SK-N-SH (cell line): ENCODE results near the gene JOSD1. TPM values are rescaled to one million over a fixed set of nuclear protein-coding genes. Genes with fewer than 3 reads are reported as not detected.

ENCODE experiments used
- CTCF ChIA-PET: fragments of 300-600, 350-600 bp; formaldehyde crosslinking; extraction: SDS; loops from one replicate; lab custom pipeline; 2021; lab: Yijun Ruan, JAX
- POLR2A ChIA-PET: fragments of 350-600 bp; sonication (Branson Sonifier 250); formaldehyde crosslinking; extraction: SDS; loops from one replicate; lab custom pipeline; 2020; ENCODE audit warnings: antibody characterized with exemption, inconsistent platforms; lab: Yijun Ruan, JAX
- DNase-seq: peaks from one replicate; pipeline ENCODE4 v3.0.0; 2012
- H2AFZ ChIP-seq: fragments of 200-600 bp; sonication (generic); 2 replicates; pipeline ENCODE4 v1.8.1; 2016; ENCODE audit warnings: antibody characterized with exemption, mild to moderate bottlenecking, low read depth
- H3F3A ChIP-seq: fragments of 200-600 bp; sonication (generic); replicated peaks from 2 replicates; pipeline ENCODE3; 2016; ENCODE audit warnings: antibody characterized with exemption, mild to moderate bottlenecking; ENCODE audit not compliant: insufficient read depth
- H3K27ac ChIP-seq, 2 experiments: fragments of 200-500 bp in 1 of 2; fragments of 200-600 bp in 1 of 2; sonication (Bioruptor generic) in 1 of 2; sonication (generic), shearing (Covaris generic) in 1 of 2; 2 replicates each; pipeline versions ENCODE4 v1.5.1 to v1.6.1; 2014 to 2016; ENCODE audit warnings: low read depth in 2 of 2, inconsistent platforms in 1 of 2, low read length in 1 of 2, mild to moderate bottlenecking in 1 of 2, mixed read lengths in 1 of 2
- H3K27me3 ChIP-seq: fragments of 200-600 bp; sonication (generic), shearing (Covaris generic); 2 replicates; pipeline ENCODE4 v1.6.1; 2016; ENCODE audit warnings: mixed run types; ENCODE audit not compliant: insufficient read depth
- H3K36me3 ChIP-seq, 2 experiments: fragments of 200-500 bp in 1 of 2; fragments of 200-600 bp in 1 of 2; sonication (Bioruptor generic) in 1 of 2; sonication (generic) in 1 of 2; replicated peaks in 1 of 2; 2 replicates each; pipeline versions ENCODE3 to v1.5.1; 2014 to 2016; ENCODE audit warnings: low read length in 1 of 2, mild to moderate bottlenecking in 1 of 2; ENCODE audit not compliant: insufficient read depth in 2 of 2, control insufficient read depth in 1 of 2
- H3K4me1 ChIP-seq, 2 experiments: fragments of 200-500 bp in 1 of 2; fragments of 200-600 bp in 1 of 2; sonication (Bioruptor generic) in 1 of 2; sonication (generic), shearing (Covaris generic) in 1 of 2; 2 replicates each; pipeline versions ENCODE4 v1.5.1 to v1.6.1; 2014 to 2016; ENCODE audit warnings: low read depth in 1 of 2, low read length in 1 of 2, mixed run types in 1 of 2; ENCODE audit not compliant: insufficient read depth in 2 of 2, control insufficient read depth in 1 of 2
- H3K4me2 ChIP-seq: fragments of 200-600 bp; sonication (generic), shearing (Covaris generic); 2 replicates; pipeline ENCODE4 v1.6.1; 2017; ENCODE audit warnings: mixed run types
- H3K4me3 ChIP-seq, 2 experiments: fragments of 200-500 bp in 1 of 2; fragments of 200-600 bp in 1 of 2; sonication (Bioruptor generic) in 1 of 2; sonication (generic), shearing (Covaris generic) in 1 of 2; 2 replicates each; pipeline versions ENCODE4 v1.5.1 to v1.8.1; 2014 to 2016; ENCODE audit warnings: low read depth in 2 of 2, inconsistent platforms in 1 of 2, low read length in 1 of 2, mild to moderate bottlenecking in 1 of 2, mixed read lengths in 1 of 2, moderate library complexity in 1 of 2
- H3K79me2 ChIP-seq: fragments of 200-600 bp; sonication (generic); 2 replicates; pipeline ENCODE4 v1.8.1; 2017; ENCODE audit warnings: mild to moderate bottlenecking; ENCODE audit not compliant: insufficient read depth
- H3K9ac ChIP-seq: fragments of 200-600 bp; sonication (generic); 2 replicates; pipeline ENCODE4 v1.6.1; 2017; ENCODE audit warnings: mixed run types
- H3K9me2 ChIP-seq: fragments of 200-600 bp; sonication (generic); 2 replicates; pipeline ENCODE4 v1.6.1; 2017; ENCODE audit warnings: mixed run types
- H3K9me3 ChIP-seq: fragments of 200-600 bp; sonication (generic); 2 replicates; pipeline ENCODE4 v1.6.1; 2017; ENCODE audit warnings: mixed run types, mild to moderate bottlenecking, moderate library complexity
- H4K20me1 ChIP-seq: fragments of 200-600 bp; sonication (generic); 2 replicates; pipeline ENCODE4 v1.6.1; 2017; ENCODE audit warnings: mild to moderate bottlenecking, mixed run types; ENCODE audit not compliant: insufficient read depth
- CHD2 ChIP-seq: fragments of 150-350 bp; IDR thresholded peaks from 2 replicates; pipeline ENCODE4 v1.6.1; 2018; ENCODE audit warnings: low read length; ENCODE audit not compliant: partially characterized antibody
- CTCF ChIP-seq: fragments of 200-600 bp; sonication (generic); IDR thresholded peaks from 2 replicates; pipeline ENCODE4 v1.6.1; 2017; ENCODE audit warnings: antibody characterized with exemption, mild to moderate bottlenecking, moderate library complexity
- ELF1 ChIP-seq: IDR thresholded peaks from 2 replicates; pipeline ENCODE4 v1.4.0; 2012
- EP300 ChIP-seq, 2 experiments: IDR thresholded peaks; 2 replicates each; pipeline versions ENCODE4 v1.4.0 to v1.6.1; 2012; ENCODE audit warnings: borderline replicate concordance in 1 of 2, low read depth in 1 of 2, low read length in 1 of 2
- EZH2phosphoT487 ChIP-seq: fragments of 200-600 bp; sonication (generic); IDR thresholded peaks from 2 replicates; pipeline ENCODE4 v1.6.1; 2017; ENCODE audit warnings: low read depth, mixed run types, mild to moderate bottlenecking, antibody characterized with exemption, moderate library complexity, borderline replicate concordance
- FOSL2 ChIP-seq: IDR thresholded peaks from 2 replicates; pipeline ENCODE4 v1.4.0; 2012; ENCODE audit warnings: low read depth, mild to moderate bottlenecking, moderate library complexity, borderline replicate concordance
- FOXJ3 ChIP-seq: sonication (generic); formaldehyde crosslinking; IDR thresholded peaks from 2 replicates; pipeline ENCODE4 v1.5.1; 2020; ENCODE audit warnings: mild to moderate bottlenecking, missing genetic modification reagents
- FOXM1 ChIP-seq: IDR thresholded peaks from 2 replicates; pipeline ENCODE4 v1.4.0; 2012; ENCODE audit warnings: low read depth, mild to moderate bottlenecking
- GATA2 ChIP-seq: sonication (generic); formaldehyde crosslinking; IDR thresholded peaks from 2 replicates; pipeline ENCODE4 v1.5.0; 2020; ENCODE audit warnings: mild to moderate bottlenecking, missing genetic modification reagents
- IRF3 ChIP-seq: fragments of 150-350 bp; IDR thresholded peaks from 2 replicates; pipeline ENCODE4 v1.6.1; 2016; ENCODE audit warnings: mild to moderate bottlenecking, low read depth, low read length
- JUND ChIP-seq: IDR thresholded peaks from 2 replicates; pipeline ENCODE4 v1.4.0; 2012
- MAX ChIP-seq: IDR thresholded peaks from 2 replicates; pipeline ENCODE4 v1.4.0; 2012; ENCODE audit warnings: low read depth
- MEF2A ChIP-seq: IDR thresholded peaks from 2 replicates; pipeline ENCODE4 v1.4.0; 2012; ENCODE audit warnings: low read depth, borderline replicate concordance
- MXI1 ChIP-seq: IDR thresholded peaks from 2 replicates; pipeline ENCODE4 v1.6.1; 2012; ENCODE audit warnings: mild to moderate bottlenecking, low read depth, low read length, improper control_type of control experiment
- NFIC ChIP-seq: IDR thresholded peaks from 2 replicates; pipeline ENCODE4 v1.4.0; 2012; ENCODE audit warnings: borderline replicate concordance
- NRF1 ChIP-seq: IDR thresholded peaks from 2 replicates; pipeline ENCODE4 v1.6.1; 2012; ENCODE audit warnings: low read depth, mild to moderate bottlenecking, low read length
- POLR2AphosphoS5 ChIP-seq: IDR thresholded peaks from 2 replicates; pipeline ENCODE4 v1.6.1; 2012; ENCODE audit warnings: low read depth, low read length
- RCOR1 ChIP-seq: fragments of 150-350 bp; IDR thresholded peaks from 2 replicates; pipeline ENCODE4 v1.6.1; 2017; ENCODE audit warnings: antibody characterized with exemption, low read length
- SIN3A ChIP-seq: IDR thresholded peaks from 2 replicates; pipeline ENCODE4 v1.6.1; 2012; ENCODE audit warnings: low read depth, mild to moderate bottlenecking, low read length, moderate library complexity, borderline replicate concordance
- SMC3 ChIP-seq: IDR thresholded peaks from 2 replicates; pipeline ENCODE4 v1.6.1; 2012; ENCODE audit warnings: low read depth, low read length, improper control_type of control experiment
- TAF1 ChIP-seq: IDR thresholded peaks from 2 replicates; pipeline ENCODE4 v1.6.1; 2012; ENCODE audit warnings: low read depth, mild to moderate bottlenecking, low read length, moderate library complexity, borderline replicate concordance
- TCF12 ChIP-seq: IDR thresholded peaks from 2 replicates; pipeline ENCODE4 v1.4.0; 2012
- TEAD4 ChIP-seq: IDR thresholded peaks from 2 replicates; pipeline ENCODE4 v1.4.0; 2012; ENCODE audit warnings: mild to moderate bottlenecking, borderline replicate concordance; ENCODE audit not compliant: insufficient read depth
- USF1 ChIP-seq: IDR thresholded peaks from 2 replicates; pipeline ENCODE4 v1.4.0; 2012; ENCODE audit warnings: low read depth, borderline replicate concordance
- YY1 ChIP-seq: IDR thresholded peaks from 2 replicates; pipeline ENCODE4 v1.4.0; 2012; ENCODE audit warnings: low read depth, mild to moderate bottlenecking
- WGBS: methylation state at CpG from one replicate; pipeline ENCODE4 v1.1.6; 2017; ENCODE audit warnings: low lambda C conversion rate; 5-methylcytosine and 5-hydroxymethylcytosine counted together
- polyA plus RNA-seq, 3 experiments: library from polyadenylated mRNA; depleted of rRNA; stranded (reverse); fragments of >200 nt; gene quantifications; 2 replicates each; pipeline ENCODE4 v1.2.3, GENCODE V29; 2012

The JOSD1 gene
- polyA plus RNA-seq, 1 of the 3 experiments (the other 2 are of a cell fraction), result 17.8 TPM

- Histone ChIP-seq H2AFZ (no peak overlapping the region), H3K27me3 (no peaks in the 10 kb centered on the region), H3K4me1 (no peaks in the 10 kb centered on the region), H3K9me2 (no peaks in the 10 kb centered on the region), H4K20me1 (no peaks in the 10 kb centered on the region), H3K4me3 (no peak overlapping the region), H3K9me3 (no peaks in the 10 kb centered on the region), H3F3A (no peaks in the 10 kb centered on the region), H3K4me2 (no peak overlapping the region), H3K27ac (no peak overlapping the region), H3K79me2 (no peaks in the 10 kb centered on the region), H3K36me3 (peaks cover 0 to 3% of the 10 kb centered on the region in 2 experiments), H3K9ac (no peak overlapping the region)
- no peak for DNase-seq
- 96% methylated on average over 3 of the region's 3 CpGs for WGBS
- CTCF ChIA-PET, result no interaction called here
- POLR2A ChIA-PET, result no interaction called here
- TF ChIP-seq USF1, result no peak
- TF ChIP-seq GATA2, result no peak
- no peak for TF ChIP-seq RCOR1
- no peak for TF ChIP-seq CTCF
- no peak for TF ChIP-seq ELF1
- TF ChIP-seq FOSL2, result no peak
- no peak for TF ChIP-seq FOXM1
- TF ChIP-seq EP300 (IDR thresholded peaks at IDR 0.05; ENCODE audit: borderline replicate concordance in 1 of 2, low read depth in 1 of 2, low read length in 1 of 2), result no peak
- no peak for TF ChIP-seq YY1
- no peak for TF ChIP-seq MAX
- no peak for TF ChIP-seq EZH2phosphoT487
- TF ChIP-seq CHD2, result no peak
- no peak for TF ChIP-seq POLR2AphosphoS5
Measured at GRCh38 chr22:38675833-38676232, 24.9 kb downstream of the JOSD1 start.

GRCh38 chr22:38674888-38675287 lies 25.9 kb downstream of the JOSD1 start:
- no peak overlapping the region for H3K27ac ChIP-seq
- no peak overlapping the region for H3K9ac ChIP-seq
- no peak for DNase-seq
- H3K79me2 ChIP-seq, result no peaks in the 10 kb centered on the region
- ChIA-PET CTCF (no interaction called here), POLR2A (interaction anchor here (1.4 kb wide), 1 partner anchor 8 kb away, joined by 3 read pairs; no protein-coding TSS in a partner anchor)
- no peaks in the 10 kb centered on the region for H4K20me1 ChIP-seq
- no peak overlapping the region for H3K4me2 ChIP-seq
- peaks cover 0 to 3% of the 10 kb centered on the region in 2 experiments for H3K36me3 ChIP-seq
- no peaks in the 10 kb centered on the region for H3K9me3 ChIP-seq
- 95% methylated on average over 3 of the region's 5 CpGs for WGBS
- no peaks in the 10 kb centered on the region for H3K9me2 ChIP-seq
- no peaks in the 10 kb centered on the region for H3K4me1 ChIP-seq
- TF ChIP-seq MEF2A (no peak), IRF3 (no peak), JUND (no peak), NFIC (no peak), FOXM1 (no peak), FOXJ3 (CRISPR knock-in tag) (no peak), NRF1 (no peak), TCF12 (no peak), SMC3 (no peak), TEAD4 (no peak), POLR2AphosphoS5 (no peak), MAX (no peak), SIN3A (no peak), MXI1 (no peak), CHD2 (no peak), YY1 (no peak), TAF1 (no peak)
- H3K4me3 ChIP-seq, result no peak overlapping the region
- no peak overlapping the region for H2AFZ ChIP-seq
- no peaks in the 10 kb centered on the region for H3F3A ChIP-seq
- no peaks in the 10 kb centered on the region for H3K27me3 ChIP-seq
